Muscle layer of duodenum (tissue), 2 donors: ENCODE measurements around the gene CDSN.
"Not testable (repeated sequence)": the region's sequence is repeated elsewhere in the genome, so short reads cannot be mapped to it uniquely, and the experiment has no call there.

Experiments
- H3K27ac ChIP-seq: one replicate; pipeline ENCODE4 v1.7.0; 2013; ENCODE audit warnings: mild to moderate bottlenecking, low read length
- H3K27me3 ChIP-seq: one replicate; pipeline ENCODE4 v1.7.0; 2013; ENCODE audit warnings: low read depth, mild to moderate bottlenecking, control low read depth, low read length
- H3K36me3 ChIP-seq, 2 donors: one replicate each; pipeline ENCODE4 v1.7.0; 2013; ENCODE audit warnings: low read length in 2 of 2, control low read depth in 1 of 2, mild to moderate bottlenecking in 1 of 2; ENCODE audit not compliant: insufficient read depth in 2 of 2, control insufficient read depth in 1 of 2
- H3K4me1 ChIP-seq, 2 donors: one replicate each; pipeline ENCODE4 v1.7.0; 2013; ENCODE audit warnings: low read length in 2 of 2, mild to moderate bottlenecking in 2 of 2, control low read depth in 1 of 2, moderate library complexity in 1 of 2; ENCODE audit not compliant: insufficient read depth in 2 of 2, control insufficient read depth in 1 of 2
- H3K4me3 ChIP-seq, 2 donors: one replicate each; pipeline ENCODE4 v1.7.0; 2013; ENCODE audit warnings: low read length in 2 of 2, low read depth in 1 of 2, mild to moderate bottlenecking in 1 of 2
- H3K9me3 ChIP-seq, 2 donors: one replicate each; pipeline ENCODE4 v1.7.0; 2013; ENCODE audit warnings: low read length in 2 of 2, control low read depth in 1 of 2, mild to moderate bottlenecking in 1 of 2; ENCODE audit not compliant: control insufficient read depth in 1 of 2
- donor health status: healthy.

CDSN gene

GRCh38 chr6:31076611-31077010 is 43.6 kb downstream of the CDSN start:
- Histone ChIP-seq H3K36me3 (no peaks in the 10 kb centered on the region), H3K4me1 (peaks cover 0 to 16% of the 10 kb centered on the region in 2 donors), H3K9me3 (no peaks in the 10 kb centered on the region), H3K27ac (no peak overlapping the region), H3K27me3 (no peaks in the 10 kb centered on the region), H3K4me3 (no peak overlapping the region)

GRCh38 chr6:31075528-31075927 is 44.7 kb downstream of the CDSN start:
- H3K4me3 ChIP-seq = no peak overlapping the region
- peaks cover 0 to 16% of the 10 kb centered on the region in 2 donors for H3K4me1 ChIP-seq
- H3K27me3 ChIP-seq = no peaks in the 10 kb centered on the region
- no peaks in the 10 kb centered on the region for H3K36me3 ChIP-seq
- H3K27ac ChIP-seq = no peak overlapping the region
- no peaks in the 10 kb centered on the region for H3K9me3 ChIP-seq

- no peaks in the 10 kb centered on the region for H3K27me3 ChIP-seq
- no peak overlapping the region for H3K4me3 ChIP-seq
- H3K4me1 ChIP-seq = peaks cover 0 to 12% of the 10 kb centered on the region in 2 donors
- no peaks in the 10 kb centered on the region for H3K36me3 ChIP-seq
- H3K27ac ChIP-seq = no peak overlapping the region
- H3K9me3 ChIP-seq = no peaks in the 10 kb centered on the region
Observed at GRCh38 chr6:31074401-31074800, 45.8 kb downstream of the CDSN start.

GRCh38 chr6:31070711-31071197 is 49.5 kb downstream of the CDSN start:
- Histone ChIP-seq H3K4me3 (no peak overlapping the region), H3K27me3 (no peaks in the 10 kb centered on the region), H3K36me3 (no peaks in the 10 kb centered on the region), H3K4me1 (peaks cover 0 to 11% of the 10 kb centered on the region in 2 donors), H3K27ac (no peak overlapping the region), H3K9me3 (no peaks in the 10 kb centered on the region)

- Histone ChIP-seq H3K4me3 (no peak overlapping the region), H3K27me3 (no peaks in the 10 kb centered on the region), H3K27ac (no peak overlapping the region), H3K9me3 (no peaks in the 10 kb centered on the region), H3K4me1 (peaks cover 0 to 11% of the 10 kb centered on the region in 2 donors), H3K36me3 (no peaks in the 10 kb centered on the region)
Observed at GRCh38 chr6:31068669-31069340, 51.4 kb downstream of the CDSN start.

GRCh38 chr6:31067891-31068668 is 52.2 kb downstream of the CDSN start:
- H3K9me3 ChIP-seq, H3K36me3 ChIP-seq, H3K4me3 ChIP-seq, H3K27ac ChIP-seq, H3K27me3 ChIP-seq: not testable (repeated sequence)
- H3K4me1 ChIP-seq = peaks cover 0 to 11% of the 10 kb centered on the region in 2 donors

- not testable (repeated sequence) for H3K4me3 ChIP-seq, H3K27ac ChIP-seq, H3K4me1 ChIP-seq, H3K9me3 ChIP-seq, H3K27me3 ChIP-seq, H3K36me3 ChIP-seq
Observed at GRCh38 chr6:31067028-31067427, 53.2 kb downstream of the CDSN start.

GRCh38 chr6:31065556-31065955 is 54.7 kb downstream of the CDSN start:
- H3K27me3 ChIP-seq = no peaks in the 10 kb centered on the region
- H3K9me3 ChIP-seq = no peaks in the 10 kb centered on the region
- no peak overlapping the region for H3K27ac ChIP-seq
- H3K4me1 ChIP-seq = no peaks in the 10 kb centered on the region
- no peak overlapping the region for H3K4me3 ChIP-seq
- H3K36me3 ChIP-seq = no peaks in the 10 kb centered on the region
